ENCODE measurements around the gene OR4K5.
"Not testable (repeated sequence)": the region's sequence is repeated elsewhere in the genome, so short reads cannot be mapped to it uniquely, and the experiment has no call there.

Gene OR4K5

GRCh38 chr14:19920021-19920657 lies at the start of gene OR4K5:
Gene OR4K5, plus strand, starts transcription at chr14:19920607. Its CDS starts 0 bp downstream, at chr14:19920607.
- no peak for DNase-seq

GRCh38 chr14:19873178-19873577 lies 47.2 kb upstream of the OR4K5 start:
- no peak for DNase-seq

GRCh38 chr14:19874842-19875241 lies 45.6 kb upstream of the OR4K5 start, which contains the start of gene OR4K2:
Gene OR4K2, plus strand, starts transcription at chr14:19875142. Its CDS starts 1,126 bp downstream, at chr14:19876268.
- no peak for DNase-seq

- no peak for DNase-seq
Observed at GRCh38 chr14:19878029-19878642, 42.3 kb upstream of the OR4K5 start.

GRCh38 chr14:19895282-19895681 lies 25.1 kb upstream of the OR4K5 start:
- DNase-seq, result no peak

- DNase-seq, result no peak
Observed at GRCh38 chr14:19900999-19901398, 19.4 kb upstream of the OR4K5 start.

- no peak for DNase-seq
Observed at GRCh38 chr14:19902409-19902808, 18.0 kb upstream of the OR4K5 start.

GRCh38 chr14:19906665-19907064 lies 13.7 kb upstream of the OR4K5 start:
- DNase-seq, result no peak

GRCh38 chr14:19911114-19911513 lies 9.3 kb upstream of the OR4K5 start:
- DNase-seq, result no peak

GRCh38 chr14:19917243-19917642 lies 3.2 kb upstream of the OR4K5 start:
- no peak for DNase-seq

GRCh38 chr14:19917955-19918518 lies 2.4 kb upstream of the OR4K5 start:
- no peak for DNase-seq

GRCh38 chr14:19918553-19919264 lies 1.7 kb upstream of the OR4K5 start:
- no peak for DNase-seq

GRCh38 chr14:19930617-19931016 lies 10.2 kb downstream of the OR4K5 start, which contains the start of gene OR4K1:
Gene OR4K1, plus strand, starts transcription at chr14:19930917. Its CDS starts 4,750 bp downstream, at chr14:19935667.
- DNase-seq, result no peak

- DNase-seq, result no peak
Observed at GRCh38 chr14:19941668-19942067, 21.3 kb downstream of the OR4K5 start.

GRCh38 chr14:19947413-19948090 lies 27.1 kb downstream of the OR4K5 start:
- DNase-seq, result no peak

- no peak for DNase-seq
Observed at GRCh38 chr14:19949218-19949617, 28.8 kb downstream of the OR4K5 start.

- DNase-seq, result not testable (repeated sequence)
Observed at GRCh38 chr14:19969735-19970134, 49.3 kb downstream of the OR4K5 start.

Measured in GOT3 (cell line).